Right lung (tissue), 5 donors: ENCODE results near the gene MRM1. TPM values are rescaled to one million over a fixed set of nuclear protein-coding genes. Genes with fewer than 3 reads are reported as not detected.

Experiments
- DNase-seq, 2 donors: peaks; one replicate each; pipeline ENCODE4 v3.0.0-alpha.2; 2013
- polyA plus RNA-seq, 5 donors: library from polyadenylated mRNA; unstranded; fragments of 120-200 nt; gene quantifications; one replicate each; pipeline versions ENCODE4 v1.2.1 to v1.2.3, GENCODE V29; 2013; ENCODE audit warnings: inconsistent platforms in 1 of 5, low replicate concordance in 1 of 5; ENCODE audit not compliant: insufficient read length in 5 of 5, insufficient read depth in 1 of 5

Gene MRM1
- polyA plus RNA-seq, 5 donors: 2.8 to 5.4 (median 4.2) TPM

DNA sequence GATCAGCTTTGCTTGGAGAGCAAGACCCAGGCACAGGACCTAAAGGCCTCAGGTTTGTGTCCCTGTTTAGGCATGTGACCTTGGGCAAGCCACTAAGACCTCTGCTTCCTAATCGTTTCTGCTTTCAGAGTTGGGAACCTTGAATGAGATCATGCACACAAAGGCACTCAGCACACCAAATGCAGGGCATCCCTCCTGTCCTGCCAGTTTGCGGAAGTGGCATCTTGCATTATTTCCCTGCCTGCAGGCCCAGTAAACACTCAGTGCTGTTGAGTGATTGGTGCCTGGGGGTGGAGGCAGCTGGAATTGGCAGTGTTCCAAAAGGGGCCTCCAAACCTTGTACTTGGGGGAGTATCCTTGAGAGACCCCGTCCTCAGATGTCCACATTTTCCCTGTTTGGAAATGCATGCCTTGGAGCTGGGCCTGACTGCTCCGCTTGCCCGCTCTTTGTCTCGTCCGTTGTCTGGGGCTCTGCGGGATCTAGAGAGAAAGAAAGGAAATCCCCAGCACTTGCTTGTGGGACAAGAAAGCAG is 28.7 kb downstream of the MRM1 start:
- DNase-seq: no peak

DNA sequence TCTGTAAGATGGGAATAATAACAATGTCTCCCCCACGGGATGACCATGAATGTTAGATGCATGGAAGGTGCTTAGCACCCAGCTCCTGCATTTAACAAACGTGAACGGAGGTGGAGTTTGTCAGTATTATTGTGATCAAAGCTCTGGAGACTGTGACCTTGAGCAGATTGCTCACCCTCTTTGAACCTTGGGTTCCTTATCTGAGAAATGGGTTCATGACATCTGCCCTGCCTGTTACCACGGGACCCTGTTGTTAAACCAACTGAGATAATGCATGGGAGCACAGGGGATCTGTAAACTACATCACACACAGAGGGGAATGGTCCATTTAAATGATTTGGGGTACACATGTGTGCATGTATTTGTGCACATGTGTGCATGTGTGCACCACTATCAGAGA is 29.6 kb downstream of the MRM1 start:
- no peak for DNase-seq

DNA sequence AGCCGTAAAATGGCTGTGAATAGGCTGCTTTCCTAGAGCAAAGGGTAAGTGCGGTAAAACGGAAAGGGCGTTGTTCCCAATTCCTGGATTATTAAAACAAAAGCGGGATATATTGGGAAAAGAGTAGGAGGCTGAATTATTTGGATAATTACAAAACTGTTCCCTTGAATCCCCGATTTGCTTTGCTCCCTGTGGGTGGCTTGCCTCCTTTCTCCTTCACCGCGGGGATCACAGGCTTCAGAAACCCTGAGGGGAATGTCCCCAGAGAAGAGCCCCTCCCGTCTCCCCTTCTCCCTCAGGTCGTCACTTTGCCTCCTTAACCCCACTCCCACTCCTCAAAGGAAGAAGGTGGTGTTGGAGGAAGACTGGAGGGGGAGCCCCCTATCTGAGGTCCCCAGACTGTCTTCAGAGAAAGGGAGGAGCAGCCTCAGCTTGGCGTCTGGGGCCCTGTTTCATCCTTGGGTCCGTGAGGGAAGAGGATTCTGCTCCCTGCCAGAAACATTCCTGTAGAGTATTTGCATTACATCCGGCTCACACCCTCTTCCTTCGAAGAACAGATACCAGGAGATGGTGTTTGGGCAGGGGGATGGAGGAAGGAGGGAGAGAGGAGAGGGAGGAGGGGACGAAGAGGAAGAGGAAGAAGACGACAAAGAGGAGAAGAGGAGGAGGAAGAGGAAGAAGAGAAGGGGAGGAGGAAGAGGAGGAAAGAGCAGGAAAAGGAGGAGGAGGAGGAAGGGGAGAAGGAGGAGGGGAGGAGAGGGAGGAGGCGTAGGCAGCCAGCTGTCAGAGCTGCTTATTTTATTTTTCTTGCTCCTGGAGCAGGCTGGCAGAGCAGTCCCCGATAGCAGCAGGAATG is 31.8 kb downstream of the MRM1 start:
- DNase-seq: no peak

DNA sequence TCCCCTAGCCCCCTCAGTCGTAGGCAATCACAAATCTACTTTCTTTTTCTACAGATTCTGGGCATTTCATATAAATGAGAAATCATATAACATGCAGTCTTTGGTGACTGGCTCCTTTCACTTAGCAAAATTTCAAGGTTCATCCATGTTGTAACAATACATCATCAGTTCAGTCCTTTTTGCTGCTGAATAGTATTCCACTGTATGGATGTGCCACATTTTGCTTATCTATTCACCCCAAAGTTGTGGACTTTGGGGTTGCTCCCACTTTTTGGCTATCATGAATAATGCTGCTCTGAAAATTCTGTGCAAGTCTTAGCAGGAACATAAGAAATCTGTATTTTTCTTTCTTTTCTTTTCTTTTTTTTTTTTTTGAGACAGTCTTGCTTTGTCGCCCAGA is 39.0 kb downstream of the MRM1 start:
- DNase-seq: no peak

DNA sequence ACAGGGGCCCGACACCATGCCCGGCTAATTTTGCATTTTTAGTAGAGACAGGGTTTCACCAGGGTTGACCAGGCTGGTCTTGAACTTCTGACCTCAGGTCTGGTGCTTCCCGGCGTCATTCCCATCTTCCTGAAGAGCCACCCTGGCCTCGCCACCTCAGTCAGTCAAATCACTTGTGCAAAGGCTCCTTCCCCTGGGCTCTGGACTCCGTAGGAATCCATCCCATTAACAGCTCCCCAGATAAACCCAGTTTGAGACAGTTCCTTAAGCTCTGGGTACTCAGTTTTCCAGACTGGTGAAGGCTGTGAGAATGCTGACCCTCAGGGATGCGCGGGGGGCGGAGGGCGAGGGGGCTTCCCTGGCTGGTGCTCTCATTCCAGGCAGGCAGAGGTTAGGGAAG is 39.5 kb downstream of the MRM1 start:
- DNase-seq: no peak

DNA sequence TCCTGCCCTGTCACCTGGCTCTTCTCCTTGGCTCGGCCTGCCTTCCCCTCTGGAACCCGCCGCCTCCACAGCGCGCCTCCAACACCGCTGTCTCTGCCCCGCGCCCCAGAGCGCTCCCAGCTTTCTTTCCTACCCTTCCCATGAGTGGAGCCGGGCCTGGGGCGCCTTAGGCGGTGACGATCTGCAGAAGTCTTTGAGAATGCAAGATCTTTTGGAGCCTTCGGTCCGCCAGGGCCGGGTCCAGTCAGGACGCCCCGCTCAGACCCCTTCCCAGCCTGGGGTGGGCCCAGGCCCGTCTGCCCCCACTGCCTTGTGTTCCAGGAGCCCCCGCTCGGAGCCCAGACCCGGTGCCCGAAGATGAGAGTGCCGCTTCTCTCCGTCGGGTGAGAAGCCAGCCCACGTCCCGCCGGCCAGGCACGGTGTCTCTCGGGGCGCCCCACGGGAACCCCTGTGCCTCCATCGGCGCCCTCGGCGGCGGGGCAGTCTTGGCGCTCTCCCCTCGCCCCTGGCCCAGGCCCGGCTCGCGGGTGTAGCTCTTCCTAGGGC is 40.0 kb downstream of the MRM1 start:
- DNase-seq: no peak

DNA sequence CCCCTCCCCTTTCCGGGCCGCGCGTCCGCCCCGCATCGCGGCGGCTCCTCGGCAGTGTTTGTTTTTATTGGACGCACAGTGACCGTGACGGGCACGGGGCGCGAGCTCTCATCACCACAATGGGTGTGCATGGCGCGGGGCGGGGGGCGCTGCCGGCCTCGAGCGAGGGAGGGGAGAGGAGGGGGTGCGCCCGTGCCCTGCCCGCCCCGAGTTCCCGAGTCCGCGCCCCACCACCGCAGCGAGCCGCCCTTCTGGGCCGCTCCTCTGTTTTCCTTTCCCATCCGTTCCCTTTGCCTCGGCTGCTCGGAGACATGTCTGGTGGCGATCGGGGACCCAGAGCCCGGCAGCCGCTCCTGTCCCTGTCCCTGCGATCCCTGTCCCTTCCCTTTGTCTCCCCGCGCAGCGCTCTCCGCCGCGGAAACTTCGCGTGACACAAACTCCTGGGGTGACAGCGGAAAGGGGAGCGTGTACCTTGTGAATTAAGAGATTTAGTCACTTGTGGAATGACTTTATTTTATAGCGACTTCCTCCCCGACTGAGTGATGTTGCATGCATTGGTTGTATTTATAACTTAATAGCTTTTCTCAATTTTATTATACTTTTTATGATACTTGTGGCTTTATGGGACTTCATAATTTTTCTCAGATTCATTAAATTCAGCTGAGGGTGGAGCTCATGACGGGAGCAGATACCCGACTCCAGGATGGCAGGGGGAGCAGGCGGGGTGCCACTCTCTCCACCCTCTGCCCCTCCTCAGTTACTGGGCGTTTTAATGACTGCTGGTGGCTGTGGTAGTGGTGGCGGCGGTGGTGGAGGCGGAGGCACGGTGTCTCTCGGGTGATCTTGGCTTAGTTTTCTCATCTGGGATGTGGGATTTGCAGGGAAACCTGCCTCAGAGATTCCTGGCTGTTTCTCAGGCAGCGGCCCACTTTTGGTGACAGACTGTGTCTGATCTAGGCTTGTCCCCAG is 40.8 kb downstream of the MRM1 start:
- DNase-seq: no peak

DNA sequence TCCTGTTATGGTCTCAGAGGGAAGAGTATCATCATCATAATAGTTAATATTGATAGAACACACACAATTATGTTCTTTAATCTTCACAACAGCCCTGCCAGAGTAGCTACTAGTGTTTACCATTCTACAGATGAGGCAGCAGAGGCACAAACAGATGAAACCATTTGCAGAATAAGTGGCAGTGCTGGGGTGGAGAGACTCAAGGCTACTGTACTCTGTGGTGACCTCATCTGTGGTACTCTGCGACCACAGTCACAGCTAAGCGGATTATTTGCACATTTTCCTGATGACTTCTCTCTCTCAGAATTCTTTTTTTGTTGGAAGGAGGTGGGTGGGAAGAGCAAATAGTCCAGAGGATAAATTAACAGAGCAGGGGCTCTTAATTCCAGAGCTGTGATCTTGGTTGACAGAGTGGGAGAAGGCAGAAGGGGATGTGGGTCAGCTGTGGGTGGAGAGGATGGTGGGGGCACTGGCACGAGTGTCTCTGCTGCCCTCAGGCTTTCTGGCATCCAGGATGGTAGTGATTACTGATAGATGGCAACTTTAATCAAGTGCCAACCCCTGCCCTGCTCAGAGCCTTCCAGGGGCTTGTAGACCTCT is 41.8 kb downstream of the MRM1 start:
- DNase-seq: no peak

DNA sequence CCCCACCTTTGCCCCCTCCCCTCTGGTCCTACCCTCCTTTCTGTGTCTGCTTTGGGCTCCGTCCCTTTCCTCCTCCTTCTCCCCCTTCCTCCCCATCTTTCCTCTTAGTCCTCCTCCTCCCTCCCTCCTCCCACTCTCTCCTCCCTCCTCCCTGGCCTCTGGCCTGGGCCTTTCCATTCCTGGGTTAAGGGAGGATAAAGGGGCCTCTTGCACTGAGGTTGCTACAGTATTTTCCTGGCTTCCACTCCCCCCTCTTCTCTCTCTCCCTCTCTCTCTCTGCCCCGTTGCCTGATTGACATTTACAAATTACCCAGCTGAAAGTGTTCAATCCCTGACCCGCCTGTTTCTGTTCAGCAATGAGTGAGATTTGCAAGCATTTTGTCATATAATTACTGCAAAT is 44.0 kb downstream of the MRM1 start:
- DNase-seq: no peak

DNA sequence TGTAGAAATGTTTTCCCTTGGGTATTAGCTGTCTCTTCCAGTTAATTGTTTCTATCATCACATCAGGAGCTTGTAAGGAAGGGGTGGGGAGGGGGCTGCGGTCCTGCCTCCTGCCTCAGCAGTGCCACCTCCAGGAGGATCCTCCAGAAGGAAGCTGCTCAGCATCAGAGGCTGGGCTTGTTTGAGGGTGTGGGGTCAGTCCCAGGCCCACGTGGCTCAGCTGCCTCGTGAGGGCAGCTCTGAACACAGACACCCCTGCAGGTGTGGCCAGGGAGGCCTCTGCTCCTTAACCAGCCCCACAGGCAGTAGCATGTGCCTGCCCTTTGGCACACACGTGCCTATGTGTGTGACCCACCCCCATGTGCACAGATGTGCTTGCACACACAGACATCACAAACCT is 46.3 kb downstream of the MRM1 start:
- DNase-seq: no peak

DNA sequence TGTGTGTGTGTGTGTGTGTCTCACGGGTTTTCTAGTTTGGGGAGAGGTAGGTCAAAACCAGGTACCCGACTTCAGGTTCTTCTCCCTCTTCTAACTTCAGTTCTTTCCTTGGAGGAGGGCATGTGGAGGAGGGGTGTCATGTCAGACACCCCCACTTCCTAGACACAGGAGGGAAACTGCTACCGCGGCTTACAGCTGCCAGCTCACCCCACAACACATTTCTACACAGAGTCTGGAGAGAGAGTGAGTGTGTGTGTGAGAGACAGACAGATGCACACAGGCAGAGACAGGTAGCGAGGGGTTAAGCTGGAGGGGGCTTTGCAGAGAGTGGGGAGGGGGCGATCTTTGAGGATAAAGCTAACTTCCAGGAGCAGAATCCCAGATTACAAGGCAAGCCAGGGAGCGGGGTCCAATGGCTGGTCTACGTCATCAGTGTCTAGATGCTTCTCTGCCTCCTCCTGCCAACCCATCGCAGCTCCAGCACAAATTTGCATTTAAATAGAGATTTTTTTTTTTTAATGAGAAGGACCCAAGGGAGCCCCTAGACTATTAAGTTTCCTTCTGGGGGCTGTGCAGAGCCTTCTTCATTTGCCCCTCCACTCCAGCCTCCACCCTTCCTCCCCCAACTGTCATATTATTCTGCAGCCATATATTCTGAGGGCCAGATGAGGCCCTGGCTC is 48.9 kb downstream of the MRM1 start:
- DNase-seq: no peak

DNA sequence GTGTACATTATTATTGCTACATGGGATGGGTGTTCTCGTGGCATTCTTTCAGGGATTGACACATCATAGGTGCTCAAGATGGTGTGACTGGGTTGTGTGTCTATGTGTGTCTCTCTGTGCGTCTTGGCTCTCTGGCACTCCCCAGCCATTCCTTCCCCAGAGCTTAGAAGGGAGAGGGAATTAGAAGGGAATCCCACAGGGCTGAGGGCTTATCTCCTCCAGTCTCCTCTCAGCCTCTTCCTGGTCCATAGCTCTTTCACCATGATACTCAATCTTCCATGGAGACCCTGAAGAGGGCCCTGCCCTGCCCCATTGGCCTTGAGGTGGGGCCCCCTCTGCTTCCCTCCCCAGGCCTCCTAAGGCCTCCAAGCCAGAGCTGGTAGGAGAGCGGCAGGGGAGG is 52.0 kb downstream of the MRM1 start:
- DNase-seq: no peak

DNA sequence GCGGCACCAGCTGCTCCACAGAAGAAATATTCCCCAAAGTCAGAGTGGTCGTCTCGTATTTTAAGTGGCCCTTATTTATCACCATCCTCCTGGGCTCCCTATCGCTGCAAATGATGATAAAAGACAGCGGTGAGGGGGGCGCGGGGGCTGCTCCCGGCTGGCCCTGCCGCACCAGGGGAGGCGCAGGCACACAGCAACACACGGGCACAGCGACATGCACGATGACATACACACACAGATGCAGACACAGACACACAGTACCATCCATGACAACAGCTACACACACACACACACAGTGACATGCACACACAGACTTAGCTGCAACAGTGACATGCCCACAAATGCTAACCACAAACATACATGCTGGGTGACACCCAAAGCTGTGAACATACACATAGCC is 52.5 kb downstream of the MRM1 start:
- no peak for DNase-seq

DNA sequence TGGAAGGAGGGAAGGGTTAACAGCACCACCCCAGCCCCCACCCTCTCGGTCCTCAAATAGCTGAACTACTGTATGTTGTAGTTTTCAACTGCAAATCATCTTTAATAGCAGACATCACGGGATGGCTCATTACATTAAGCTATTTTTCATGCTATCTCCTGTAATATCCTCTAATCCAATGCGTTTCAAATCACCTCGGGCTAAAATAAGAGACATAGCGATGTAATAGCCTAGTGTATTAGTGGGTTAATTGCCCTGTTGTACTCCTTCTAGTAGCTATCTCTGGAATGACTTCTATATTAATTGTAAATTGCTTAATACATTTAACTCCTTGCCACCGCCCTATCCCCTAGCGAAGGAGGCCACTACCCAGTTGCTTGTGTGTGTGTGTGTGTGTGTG is 54.3 kb downstream of the MRM1 start:
- DNase-seq: no peak

DNA sequence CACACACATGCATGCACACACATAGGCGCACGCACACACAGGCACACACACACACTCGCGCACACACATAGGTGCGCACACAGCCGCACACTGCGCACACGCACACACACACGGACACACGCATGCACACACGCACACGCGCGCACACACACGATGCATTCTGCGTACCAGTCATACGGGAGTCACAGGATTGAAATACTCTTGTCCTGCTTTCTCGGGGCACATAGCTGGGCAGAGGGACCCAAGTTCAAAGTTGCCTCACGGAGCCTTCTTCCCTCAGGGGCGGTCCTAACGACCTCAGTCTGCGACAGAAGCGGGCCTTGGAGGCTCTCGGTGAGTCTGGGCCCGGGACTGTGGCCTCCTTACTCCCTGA is 56.0 kb downstream of the MRM1 start:
- DNase-seq: no peak

DNA sequence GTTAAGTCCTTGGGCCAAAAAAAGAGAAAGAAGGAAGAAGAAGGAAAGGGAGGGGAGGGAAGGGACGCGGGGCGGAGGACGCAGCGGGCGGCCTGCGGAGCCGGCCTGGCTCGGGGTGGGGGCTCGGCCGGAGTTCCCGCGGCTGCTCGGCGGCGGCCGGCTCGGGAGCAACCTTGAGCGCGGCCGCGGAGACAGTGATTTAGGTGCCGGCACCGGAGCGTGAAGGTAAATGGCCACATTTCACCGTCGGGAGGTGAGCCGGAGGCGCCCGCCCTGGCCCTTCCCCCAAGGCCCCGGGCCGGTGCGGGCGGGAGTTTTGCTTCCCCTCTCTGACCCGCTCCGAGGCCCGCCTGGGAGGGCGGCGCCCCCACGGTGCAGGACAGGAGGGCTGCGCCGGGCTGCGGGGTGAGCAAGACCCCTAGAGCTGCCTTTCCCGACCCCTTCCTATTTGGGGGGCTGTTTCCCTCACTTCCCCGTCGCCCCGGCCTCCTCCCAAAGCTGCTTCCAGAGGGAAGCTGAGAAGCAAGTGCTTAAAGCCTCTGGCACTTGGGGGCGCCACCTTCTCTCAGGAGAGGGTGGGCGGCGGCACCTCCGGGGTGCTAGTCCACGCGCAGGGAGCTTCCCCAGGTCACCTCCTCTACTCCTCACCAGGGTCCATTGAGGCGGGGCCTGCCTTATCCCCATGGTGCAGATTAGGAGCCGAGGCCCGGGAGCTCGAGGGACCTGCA is 56.5 kb downstream of the MRM1 start:
- no peak for DNase-seq
